KMS-11 (cell line): ENCODE measurements around the gene CASKIN2.

Experiments used
- H2AFZ ChIP-seq: fragments of 200-600 bp; sonication (generic); 2 replicates; pipeline ENCODE4 v1.6.1; 2016; ENCODE audit warnings: antibody characterized with exemption, mixed run types, low read depth
- H3K27ac ChIP-seq: fragments of 200-600 bp; sonication (generic); 2 replicates; pipeline ENCODE4 v1.6.1; 2016; ENCODE audit warnings: mild to moderate bottlenecking, mixed run types
- H3K27me3 ChIP-seq: fragments of 200-600 bp; sonication (generic); 2 replicates; pipeline ENCODE4 v1.6.1; 2017; ENCODE audit warnings: mild to moderate bottlenecking, low read depth, mixed run types, moderate library complexity; ENCODE audit not compliant: insufficient read depth
- H3K36me3 ChIP-seq: fragments of 200-600 bp; sonication (generic); 2 replicates; pipeline ENCODE4 v1.6.1; 2017; ENCODE audit warnings: mild to moderate bottlenecking, mixed run types; ENCODE audit not compliant: insufficient read depth
- H3K4me1 ChIP-seq: fragments of 200-600 bp; sonication (generic); 2 replicates; pipeline ENCODE4 v1.6.1; 2016; ENCODE audit warnings: mild to moderate bottlenecking, low read depth, mixed run types; ENCODE audit not compliant: poor library complexity, severe bottlenecking
- H3K4me2 ChIP-seq: fragments of 200-600 bp; sonication (generic); 2 replicates; pipeline ENCODE4 v1.7.0; 2016; ENCODE audit warnings: mild to moderate bottlenecking, mixed run types
- H3K4me3 ChIP-seq: fragments of 200-600 bp; sonication (generic); IDR thresholded peaks from 2 replicates; pipeline ENCODE4 v1.6.1; 2017; ENCODE audit warnings: low read depth, low read length, mixed read lengths; ENCODE audit not compliant: insufficient read depth
- H3K79me2 ChIP-seq: fragments of 200-600 bp; sonication (generic); 2 replicates; pipeline ENCODE4 v1.6.1; 2016; ENCODE audit warnings: low read depth, mixed run types; ENCODE audit not compliant: insufficient read depth
- H3K9ac ChIP-seq: fragments of 200-600 bp; sonication (generic); 2 replicates; pipeline ENCODE4 v1.6.1; 2016; ENCODE audit warnings: mild to moderate bottlenecking, mixed run types
- H4K20me1 ChIP-seq: fragments of 200-600 bp; sonication (generic); 2 replicates; pipeline ENCODE4 v1.6.1; 2016; ENCODE audit warnings: mild to moderate bottlenecking, mixed run types; ENCODE audit not compliant: insufficient read depth
- CTCF ChIP-seq: fragments of 200-600 bp; sonication (generic); conservative IDR thresholded peaks from 2 replicates; pipeline ENCODE4 v1.6.1; 2017; ENCODE audit warnings: low read depth, mild to moderate bottlenecking, antibody characterized with exemption, low read length, moderate library complexity, mixed read lengths

CASKIN2 gene

GRCh38 chr17:75490953-75491649, 24.2 kb downstream of the CASKIN2 start:
- Histone ChIP-seq H3K36me3 (no peaks in the 10 kb centered on the region), H3K27ac (no peak overlapping the region), H3K4me3 (no peak overlapping the region), H3K9ac (no peak overlapping the region), H3K4me2 (no peak overlapping the region), H2AFZ (no peak overlapping the region), H3K27me3 (no peaks in the 10 kb centered on the region), H4K20me1 (no peaks in the 10 kb centered on the region), H3K4me1 (no peaks in the 10 kb centered on the region), H3K79me2 (no peaks in the 10 kb centered on the region)
- no peak for TF ChIP-seq CTCF

GRCh38 chr17:75490173-75490743, 25.1 kb downstream of the CASKIN2 start:
- Histone ChIP-seq H3K4me2 (no peak overlapping the region), H3K27ac (no peak overlapping the region), H2AFZ (no peak overlapping the region), H3K4me1 (no peaks in the 10 kb centered on the region), H3K79me2 (no peaks in the 10 kb centered on the region), H4K20me1 (no peaks in the 10 kb centered on the region), H3K4me3 (no peak overlapping the region), H3K9ac (no peak overlapping the region), H3K27me3 (no peaks in the 10 kb centered on the region), H3K36me3 (no peaks in the 10 kb centered on the region)
- no peak for TF ChIP-seq CTCF

- Histone ChIP-seq H3K27ac (no peak overlapping the region), H3K36me3 (no peaks in the 10 kb centered on the region)
Observed at GRCh38 chr17:75489511-75489955, 25.8 kb downstream of the CASKIN2 start.

GRCh38 chr17:75488693-75489510, 26.4 kb downstream of the CASKIN2 start:
- Histone ChIP-seq H3K4me1 (no peaks in the 10 kb centered on the region), H3K27me3 (no peaks in the 10 kb centered on the region), H4K20me1 (no peaks in the 10 kb centered on the region), H3K79me2 (no peaks in the 10 kb centered on the region), H2AFZ (no peak overlapping the region), H3K9ac (no peak overlapping the region), H3K27ac (no peak overlapping the region), H3K4me3 (no peak overlapping the region), H3K4me2 (no peak overlapping the region), H3K36me3 (no peaks in the 10 kb centered on the region)
- no peak for TF ChIP-seq CTCF

More at GRCh38 chr17:75489511-75489955, 25.8 kb downstream of the CASKIN2 start:
- Histone ChIP-seq H3K9ac (no peak overlapping the region), H3K4me3 (no peak overlapping the region), H3K79me2 (no peaks in the 10 kb centered on the region), H3K4me2 (no peak overlapping the region), H2AFZ (no peak overlapping the region), H4K20me1 (no peaks in the 10 kb centered on the region), H3K27me3 (no peaks in the 10 kb centered on the region), H3K4me1 (no peaks in the 10 kb centered on the region)
- TF ChIP-seq CTCF = no peak
